ENCODE measurements around the gene ISL2. TPM values are rescaled to one million over a fixed set of nuclear protein-coding genes. Genes with fewer than 3 reads are reported as not detected.
A peak's percentile ranks its signal among the peaks of the same experiment; 100 is the strongest.

ISL2 gene
- total RNA-seq, 6 experiments from 2014 or later = 3.7 to 6.6 (median 5.0) TPM

DNA sequence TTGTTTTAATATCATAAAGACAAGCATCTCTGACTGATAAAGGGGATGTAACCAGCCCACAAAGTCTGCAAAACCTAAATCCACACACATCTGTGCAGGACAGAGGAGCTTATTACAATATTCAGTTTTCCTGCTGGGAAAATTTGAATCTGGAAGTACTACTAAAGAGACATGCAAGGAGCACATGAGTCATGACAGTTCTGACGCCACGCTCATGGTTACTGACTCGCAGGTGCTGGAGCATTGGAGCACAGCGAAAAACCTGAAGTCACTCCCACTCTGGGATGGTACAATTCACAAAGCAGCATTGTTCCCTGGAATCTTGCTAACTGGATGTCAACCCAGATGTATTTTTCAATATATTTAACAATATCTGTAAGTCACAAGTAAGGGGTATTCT, 7.6 kb upstream of the ISL2 start:
- Mint-ChIP-seq H3K27me3 (ENCODE audit: insufficient read depth) (peaks cover 12% of the 10 kb centered on the region), H3K9me3 (no peaks in the 10 kb centered on the region), H3K4me1 (ENCODE audit: low read depth) (peaks cover 41% of the 10 kb centered on the region), H3K27ac (no peak overlapping the region), H3K4me3 (no peak overlapping the region), H3K36me3 (ENCODE audit: low read depth) (no peaks in the 10 kb centered on the region)
- DNase-seq = no peak
- TF ChIP-seq, protein P1, sequence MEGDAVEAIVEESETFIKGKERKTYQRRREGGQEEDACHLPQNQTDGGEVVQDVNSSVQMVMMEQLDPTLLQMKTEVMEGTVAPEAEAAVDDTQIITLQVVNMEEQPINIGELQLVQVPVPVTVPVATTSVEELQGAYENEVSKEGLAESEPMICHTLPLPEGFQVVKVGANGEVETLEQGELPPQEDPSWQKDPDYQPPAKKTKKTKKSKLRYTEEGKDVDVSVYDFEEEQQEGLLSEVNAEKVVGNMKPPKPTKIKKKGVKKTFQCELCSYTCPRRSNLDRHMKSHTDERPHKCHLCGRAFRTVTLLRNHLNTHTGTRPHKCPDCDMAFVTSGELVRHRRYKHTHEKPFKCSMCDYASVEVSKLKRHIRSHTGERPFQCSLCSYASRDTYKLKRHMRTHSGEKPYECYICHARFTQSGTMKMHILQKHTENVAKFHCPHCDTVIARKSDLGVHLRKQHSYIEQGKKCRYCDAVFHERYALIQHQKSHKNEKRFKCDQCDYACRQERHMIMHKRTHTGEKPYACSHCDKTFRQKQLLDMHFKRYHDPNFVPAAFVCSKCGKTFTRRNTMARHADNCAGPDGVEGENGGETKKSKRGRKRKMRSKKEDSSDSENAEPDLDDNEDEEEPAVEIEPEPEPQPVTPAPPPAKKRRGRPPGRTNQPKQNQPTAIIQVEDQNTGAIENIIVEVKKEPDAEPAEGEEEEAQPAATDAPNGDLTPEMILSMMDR (IDR thresholded peaks at IDR 0.05) = no peak

DNA sequence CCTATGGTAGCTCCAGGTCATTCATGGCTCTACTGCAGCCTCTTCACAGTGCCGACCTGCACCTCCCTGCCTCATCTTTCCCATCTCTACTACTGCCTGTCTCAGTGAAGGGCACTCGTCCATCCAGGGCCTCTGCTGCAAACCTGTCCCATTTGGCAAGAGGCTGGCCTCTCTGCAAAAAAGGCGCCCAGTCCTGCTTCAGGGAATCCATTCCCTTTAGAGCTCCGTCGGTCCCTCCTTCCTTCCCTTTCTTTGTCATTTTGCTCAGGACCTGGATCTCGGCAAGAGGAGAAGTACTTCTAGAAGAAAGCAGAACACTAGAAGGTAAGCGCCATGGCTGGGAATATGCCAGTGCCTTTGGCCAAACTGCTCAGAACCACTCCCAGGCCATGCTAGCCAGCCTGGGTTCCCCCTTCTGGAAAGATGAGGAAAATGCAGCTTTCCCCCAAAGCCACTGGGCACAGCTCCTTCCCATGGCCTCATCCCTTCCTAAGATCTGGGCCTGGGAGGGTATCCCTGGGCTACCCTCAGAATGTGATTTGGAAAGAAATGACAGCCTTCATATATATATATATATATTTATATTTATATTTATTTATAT, 6.4 kb upstream of the ISL2 start:
- Mint-ChIP-seq H3K27me3 (ENCODE audit: insufficient read depth) (peaks cover 7% of the 10 kb centered on the region), H3K4me1 (ENCODE audit: low read depth) (peaks cover 40% of the 10 kb centered on the region), H3K4me3 (no peak overlapping the region), H3K27ac (no peak overlapping the region), H3K36me3 (ENCODE audit: low read depth) (no peaks in the 10 kb centered on the region), H3K9me3 (no peaks in the 10 kb centered on the region)
- TF ChIP-seq, protein P1 (IDR thresholded peaks at IDR 0.05) = peak; percentile 73
- peak; percentile 62 for DNase-seq

DNA sequence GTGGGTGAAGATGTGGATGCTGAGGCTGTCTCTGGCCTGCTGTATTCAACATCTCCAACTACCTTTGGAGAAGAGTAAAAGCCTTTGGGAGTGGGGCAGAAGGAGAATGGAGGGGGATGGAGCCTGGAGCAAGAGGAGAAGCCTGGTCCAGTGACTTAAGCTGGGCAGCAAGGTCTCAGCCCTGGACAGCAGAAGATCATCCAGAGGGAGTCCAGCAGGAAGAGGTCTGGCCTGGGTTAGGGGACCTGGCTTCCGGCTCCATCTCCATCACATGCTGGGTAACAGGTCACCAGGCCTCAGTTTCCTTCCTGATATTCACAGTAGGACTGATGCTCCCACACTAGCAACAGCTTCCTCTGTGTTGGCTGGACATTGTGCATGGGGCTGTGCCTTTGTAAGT, 3.8 kb upstream of the ISL2 start:
- H3K4me3 Mint-ChIP-seq = no peak overlapping the region
- DNase-seq = no peak
- no peaks in the 10 kb centered on the region for H3K9me3 Mint-ChIP-seq
- H3K36me3 Mint-ChIP-seq (ENCODE audit: low read depth) = no peaks in the 10 kb centered on the region
- TF ChIP-seq, protein P1 (IDR thresholded peaks at IDR 0.05) = no peak
- no peak overlapping the region for H3K27ac Mint-ChIP-seq
- peaks cover 5% of the 10 kb centered on the region; the same call in 1 of the 2 replicates for H3K27me3 Mint-ChIP-seq (ENCODE audit: insufficient read depth)
- H3K4me1 Mint-ChIP-seq (ENCODE audit: low read depth) = peaks cover 38% of the 10 kb centered on the region

DNA sequence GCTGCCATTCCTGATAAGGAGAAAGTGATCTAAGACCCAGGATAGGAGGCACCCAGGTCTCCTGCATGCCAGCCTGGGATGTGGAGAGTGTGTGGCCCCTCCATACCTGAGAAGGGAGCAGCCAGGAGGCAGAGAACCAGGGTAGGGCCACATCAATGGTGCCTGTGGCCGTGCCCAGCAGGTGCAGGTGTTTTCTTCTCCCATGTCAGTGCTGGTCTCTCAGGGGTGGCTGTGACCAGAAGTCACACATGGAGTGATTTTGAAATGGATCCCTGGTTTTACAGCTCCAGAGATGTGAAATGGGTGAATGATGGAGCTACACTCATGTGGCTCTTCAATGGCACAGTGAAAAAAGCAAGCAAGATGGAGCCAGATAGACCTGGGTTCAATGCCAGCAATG, 3.3 kb upstream of the ISL2 start:
- H3K27me3 Mint-ChIP-seq (ENCODE audit: insufficient read depth) = peaks cover 2% of the 10 kb centered on the region; the same call in 1 of the 2 replicates
- H3K9me3 Mint-ChIP-seq = no peaks in the 10 kb centered on the region
- TF ChIP-seq, protein P1 (IDR thresholded peaks at IDR 0.05) = no peak
- H3K4me1 Mint-ChIP-seq (ENCODE audit: low read depth) = peaks cover 34% of the 10 kb centered on the region
- no peak overlapping the region for H3K4me3 Mint-ChIP-seq
- H3K27ac Mint-ChIP-seq = no peak overlapping the region
- DNase-seq = no peak
- H3K36me3 Mint-ChIP-seq (ENCODE audit: low read depth) = no peaks in the 10 kb centered on the region

DNA sequence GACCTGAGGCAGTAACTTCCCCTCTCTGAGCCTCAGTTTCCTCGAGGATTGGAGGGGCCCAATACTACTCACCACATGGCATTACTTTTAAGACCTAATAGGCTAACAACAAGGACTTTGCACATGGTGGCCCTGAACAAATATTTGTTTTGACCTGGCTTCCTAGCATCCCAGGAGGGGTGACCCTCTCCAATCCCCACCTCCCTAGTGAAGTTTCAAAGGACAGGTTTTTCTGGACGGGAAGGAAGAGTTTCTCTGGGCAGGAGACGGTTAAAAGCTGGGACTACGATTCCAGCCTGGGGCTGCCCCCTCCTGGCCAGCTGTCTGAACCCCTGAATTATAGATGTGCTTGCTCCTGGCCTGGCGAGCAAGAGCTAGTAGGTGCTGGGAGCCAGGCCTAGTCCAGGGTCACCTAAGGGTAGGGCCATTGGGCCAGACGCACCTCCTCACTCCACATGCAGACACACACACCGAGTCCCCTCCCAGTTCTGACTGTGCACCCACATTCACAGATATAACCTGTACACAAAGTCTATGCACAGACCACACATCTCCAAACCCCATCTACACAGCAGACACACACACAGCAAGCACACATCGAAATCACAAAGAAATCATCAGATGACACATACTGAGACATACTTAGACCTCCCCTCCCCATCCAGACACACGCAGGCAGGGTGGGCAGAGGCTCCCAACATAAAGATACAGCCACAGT, 2.7 kb upstream of the ISL2 start:
- H3K27me3 Mint-ChIP-seq (ENCODE audit: insufficient read depth) = peaks cover 2% of the 10 kb centered on the region; the same call in 1 of the 2 replicates
- H3K4me1 Mint-ChIP-seq (ENCODE audit: low read depth) = peaks cover 34% of the 10 kb centered on the region
- TF ChIP-seq, protein P1 (IDR thresholded peaks at IDR 0.05) = peak; percentile 75
- H3K4me3 Mint-ChIP-seq = no peak overlapping the region
- no peaks in the 10 kb centered on the region for H3K9me3 Mint-ChIP-seq
- no peak overlapping the region for H3K27ac Mint-ChIP-seq
- DNase-seq = no peak
- H3K36me3 Mint-ChIP-seq (ENCODE audit: low read depth) = 0 out of 2 replicates have a peak, but pooled peaks cover 4% of the 10 kb centered on the region
